HG03060 (cell line): ENCODE results near the gene KCNH4.
"Not testable (repeated sequence)": the region's sequence is repeated elsewhere in the genome, so short reads cannot be mapped to it uniquely, and the experiment has no call there.

Source experiments
- ATAC-seq: cut with Tn5 transposase; IDR thresholded peaks from one replicate; pipeline ENCODE4 v1.9.1; 2021; ENCODE audit warnings: low read depth, moderate number of reproducible peaks; ENCODE audit not compliant: unreplicated experiment

KCNH4 gene

GRCh38 chr17:42142371-42142896 is 38.5 kb downstream of the KCNH4 start:
- ATAC-seq: no peak

- ATAC-seq: no peak
Measured at GRCh38 chr17:42141382-42141781, 39.6 kb downstream of the KCNH4 start.

- not testable (repeated sequence) for ATAC-seq
Measured at GRCh38 chr17:42140690-42141089, 40.3 kb downstream of the KCNH4 start.

GRCh38 chr17:42138749-42139492 is 42.0 kb downstream of the KCNH4 start:
- ATAC-seq: no peak

- ATAC-seq: no peak
Measured at GRCh38 chr17:42136654-42137051, 44.3 kb downstream of the KCNH4 start.

GRCh38 chr17:42135664-42136653 is 45.0 kb downstream of the KCNH4 start:
- no peak for ATAC-seq

- no peak for ATAC-seq
Measured at GRCh38 chr17:42135151-42135550, 45.8 kb downstream of the KCNH4 start.

GRCh38 chr17:42133461-42134041 is 47.4 kb downstream of the KCNH4 start:
- ATAC-seq: no peak

- no peak for ATAC-seq
Measured at GRCh38 chr17:42132941-42133340, 48.0 kb downstream of the KCNH4 start.

- no peak for ATAC-seq
Measured at GRCh38 chr17:42131981-42132432, 48.9 kb downstream of the KCNH4 start.

- ATAC-seq: no peak
Measured at GRCh38 chr17:42131232-42131631, 49.7 kb downstream of the KCNH4 start.

- no peak for ATAC-seq
Measured at GRCh38 chr17:42130310-42130936, 50.5 kb downstream of the KCNH4 start.

GRCh38 chr17:42129109-42129837 is 51.7 kb downstream of the KCNH4 start:
- ATAC-seq: no peak

- ATAC-seq: no peak
Measured at GRCh38 chr17:42127414-42127813, 53.5 kb downstream of the KCNH4 start.

- ATAC-seq: no peak
Measured at GRCh38 chr17:42126836-42127235, 54.1 kb downstream of the KCNH4 start.

- ATAC-seq: no peak
Measured at GRCh38 chr17:42125565-42125964, 55.4 kb downstream of the KCNH4 start.

- ATAC-seq: no peak
Measured at GRCh38 chr17:42124256-42124655, 56.7 kb downstream of the KCNH4 start.

- no peak for ATAC-seq
Measured at GRCh38 chr17:42122371-42123303, 58.3 kb downstream of the KCNH4 start, which contains the start of gene HSPB9. Gene HSPB9 (plus strand): TSS chr17:42122804. CDS start chr17:42122851, 47 bp downstream.
